ENCODE results near the gene IWS1.

Gene IWS1

DNA sequence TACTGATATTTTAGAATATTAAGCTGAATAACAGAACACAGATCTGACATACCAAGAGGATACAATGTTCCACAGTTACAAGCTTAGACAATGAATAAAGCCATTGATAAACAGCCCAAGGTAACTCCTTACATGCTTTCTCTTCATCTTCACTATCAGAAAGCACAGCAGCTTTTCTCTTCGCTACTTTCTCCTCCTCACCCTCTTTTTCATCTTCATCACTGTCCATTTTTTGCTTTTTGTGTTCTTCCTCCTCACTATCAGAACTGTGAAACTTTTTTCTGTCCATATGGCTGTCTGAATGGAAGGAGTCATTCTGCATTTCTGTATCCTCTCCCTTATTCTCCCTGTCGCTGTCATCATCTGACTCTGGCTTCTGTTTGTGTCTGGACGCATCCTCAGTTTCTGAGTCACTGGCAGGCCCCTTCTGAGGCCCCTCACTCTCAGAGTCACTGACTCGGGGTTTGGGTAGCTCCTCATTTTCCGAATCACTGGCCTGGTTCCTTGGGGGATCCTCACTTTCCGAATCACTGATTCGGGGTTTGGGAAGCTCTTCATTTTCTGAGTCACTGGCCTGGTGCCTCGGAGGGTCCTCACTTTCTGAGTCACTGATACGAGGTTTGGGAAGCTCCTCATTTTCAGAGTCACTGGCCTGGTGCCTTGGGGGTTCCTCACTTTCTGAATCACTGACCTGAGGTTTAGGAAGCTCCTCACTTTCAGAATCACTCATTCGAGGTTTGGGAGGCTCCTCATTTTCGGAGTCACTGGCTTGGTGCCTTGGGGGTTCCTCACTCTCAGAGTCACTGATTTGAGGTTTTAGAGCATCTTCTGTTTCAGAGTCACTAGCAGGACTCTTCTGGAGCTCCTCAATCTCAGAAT, 21.5 kb downstream of the IWS1 start:
- no peak for DNase-seq (ENCODE audit: low read depth in 1 of 2, low spot score in 1 of 2)

DNA sequence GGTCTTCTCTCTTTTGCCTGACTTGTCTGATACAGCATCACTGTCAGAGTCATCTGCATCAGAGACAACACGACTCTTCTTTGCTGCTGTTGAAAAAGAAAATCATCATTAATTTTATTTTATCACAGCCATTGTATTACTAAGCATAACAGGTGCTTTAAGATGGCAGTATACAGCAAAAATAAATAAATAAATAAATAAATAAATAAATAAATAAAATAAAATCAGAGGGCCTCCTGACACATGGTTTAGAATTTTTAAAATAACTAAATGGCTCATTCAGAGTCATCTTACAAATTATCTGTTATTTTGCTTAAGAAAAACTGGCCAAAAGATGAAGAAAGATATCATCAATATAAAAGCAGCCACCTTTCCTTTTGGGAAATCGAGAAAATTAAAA, 22.8 kb downstream of the IWS1 start:
- DNase-seq (ENCODE audit: low read depth in 1 of 2, low spot score in 1 of 2): no peak

DNA sequence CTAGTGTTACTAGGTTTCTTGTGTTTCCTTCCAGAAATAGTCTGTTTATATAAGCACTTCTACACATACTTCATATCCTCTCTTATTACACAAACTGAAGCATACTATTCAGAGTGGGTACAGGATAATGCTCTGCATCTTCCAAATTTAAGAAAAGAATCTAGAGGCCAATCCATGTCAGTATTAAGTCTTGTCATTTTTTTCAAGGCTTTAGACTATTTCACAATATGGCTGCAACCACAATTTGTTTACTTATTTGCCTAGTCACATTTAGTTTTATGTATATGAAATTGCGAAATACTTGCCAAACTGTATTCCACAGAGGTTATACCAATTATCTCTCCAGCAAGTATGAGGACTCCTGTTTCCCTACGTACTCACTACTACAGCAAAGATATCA, 27.9 kb downstream of the IWS1 start:
- DNase-seq (ENCODE audit: low read depth in 1 of 2, low spot score in 1 of 2): no peak

DNA sequence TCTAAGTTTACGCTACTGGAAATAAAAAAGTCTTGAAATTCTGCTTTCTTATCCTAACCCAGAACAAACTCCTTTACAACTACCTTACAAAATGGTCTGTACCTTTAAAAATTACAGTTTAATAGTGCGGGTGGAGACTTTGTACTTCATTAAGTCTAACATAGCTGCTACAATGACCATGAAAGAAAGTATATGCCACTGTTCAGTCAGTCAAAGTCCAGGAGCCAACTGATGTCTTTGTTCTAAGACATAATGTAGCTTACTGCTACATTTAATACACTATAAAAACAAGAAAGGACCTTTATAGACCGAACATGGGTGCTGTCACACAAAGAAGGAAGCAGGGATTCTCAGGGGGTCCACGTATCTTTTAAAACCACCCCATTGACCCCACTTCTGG, 36.0 kb downstream of the IWS1 start:
- DNase-seq (ENCODE audit: low read depth in 1 of 2, low spot score in 1 of 2): no peak

DNA sequence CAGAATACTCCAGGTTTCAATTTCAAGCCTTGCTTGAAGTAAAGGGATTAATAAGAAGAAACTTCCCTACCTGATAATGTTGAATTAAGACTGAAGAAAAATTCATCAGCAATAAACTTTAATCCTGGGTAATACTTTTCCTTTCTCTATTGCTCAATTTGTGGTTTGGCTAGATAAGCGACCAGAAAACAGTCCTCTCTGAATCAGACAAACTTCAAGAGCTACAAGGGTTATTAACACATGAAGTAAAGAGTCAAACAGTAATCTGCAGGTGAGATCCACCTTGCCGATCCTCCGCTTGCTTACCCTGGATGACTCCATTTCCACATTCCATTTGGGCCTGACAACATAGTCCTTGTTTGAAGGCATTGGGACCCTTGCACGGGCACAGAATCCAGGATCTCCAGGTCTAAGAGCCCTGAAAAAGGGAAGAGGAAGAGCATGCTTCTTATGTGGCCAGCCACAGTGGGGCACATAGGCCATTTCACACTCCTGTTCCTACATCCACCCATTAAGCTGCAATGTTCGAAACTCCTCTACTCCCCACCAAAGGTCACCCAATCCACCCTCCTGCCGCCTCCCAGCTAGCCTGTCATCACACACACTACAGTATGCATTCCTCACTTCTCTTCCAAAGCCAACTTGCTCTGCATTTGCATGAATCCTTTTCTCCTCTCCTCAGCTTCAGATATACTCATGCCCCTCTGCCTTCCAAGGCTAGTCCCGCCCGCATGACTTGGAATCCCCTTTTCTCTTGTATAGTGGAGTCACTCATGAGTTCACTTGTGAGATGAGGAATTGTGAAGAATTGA, 39.8 kb downstream of the IWS1 start:
- DNase-seq (ENCODE audit: low read depth in 1 of 2, low spot score in 1 of 2): no peak

DNA sequence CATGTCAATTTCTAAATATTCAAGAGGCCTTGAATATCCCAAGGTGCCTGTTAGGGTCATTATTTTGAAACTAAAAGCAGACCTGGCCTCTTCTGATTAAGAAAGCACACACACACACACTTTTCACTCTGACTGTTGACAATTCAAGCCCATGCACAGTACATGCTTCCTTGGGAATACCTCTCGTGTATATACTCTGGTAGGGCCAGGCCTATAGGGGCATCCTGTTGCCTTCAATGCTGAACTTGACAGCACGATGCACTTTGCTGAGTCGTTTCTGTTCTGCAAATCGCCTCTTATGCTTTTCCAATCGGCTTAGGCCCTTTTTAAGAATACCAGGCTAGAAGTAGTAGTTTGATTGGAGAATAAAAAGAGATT, 40.6 kb downstream of the IWS1 start:
- DNase-seq (ENCODE audit: low read depth in 1 of 2, low spot score in 1 of 2): no peak

DNA sequence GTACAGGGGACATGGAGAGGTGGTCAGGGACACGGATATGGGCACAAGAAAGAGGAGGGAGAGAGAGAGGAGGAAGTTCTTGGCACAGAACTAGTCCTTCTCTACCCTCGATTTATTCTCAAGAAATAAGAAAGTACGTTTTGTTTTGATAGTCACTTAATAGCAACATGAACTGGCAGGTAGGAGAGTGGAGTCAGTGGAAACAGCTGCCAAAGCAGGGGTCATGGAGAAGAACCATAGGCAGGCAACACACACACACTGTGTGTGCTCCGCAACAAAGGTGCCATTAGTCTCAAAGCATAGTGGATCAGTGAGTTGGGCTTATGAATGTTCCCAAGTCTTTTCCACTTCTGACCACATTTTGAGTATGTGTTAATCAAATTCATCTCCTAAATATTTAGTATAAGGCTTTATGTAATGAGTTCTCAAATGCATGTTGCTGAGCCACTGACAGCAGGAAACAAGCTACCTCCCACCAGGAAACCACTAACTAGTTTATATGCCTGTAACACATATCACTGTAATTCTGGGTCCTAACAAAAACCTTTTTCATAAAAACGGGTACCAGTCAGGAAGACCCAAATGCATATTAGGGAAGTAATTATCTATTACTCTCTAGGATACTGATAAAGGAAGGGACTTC, 41.1 kb downstream of the IWS1 start:
- DNase-seq (ENCODE audit: low read depth in 1 of 2, low spot score in 1 of 2): no peak

DNA sequence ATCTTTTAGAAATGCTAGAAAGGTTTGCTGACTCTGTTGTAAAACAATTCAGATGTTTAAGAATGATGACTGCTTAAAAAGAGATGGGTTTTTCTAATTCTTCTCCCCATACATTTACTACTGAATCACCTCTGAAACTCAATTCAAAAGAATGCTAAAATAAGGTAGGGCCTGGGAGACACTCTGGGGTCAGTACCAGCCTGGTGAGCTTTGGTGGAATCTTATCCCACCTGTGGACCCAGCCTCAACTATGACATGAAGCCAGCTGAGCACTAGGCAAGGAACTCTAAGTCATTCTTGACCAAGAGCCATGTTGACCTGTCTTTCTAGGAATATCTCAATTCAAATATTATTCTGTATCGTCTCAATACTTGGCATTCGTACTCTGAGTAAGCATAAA, 44.3 kb downstream of the IWS1 start:
- no peak for DNase-seq (ENCODE audit: low read depth in 1 of 2, low spot score in 1 of 2)

DNA sequence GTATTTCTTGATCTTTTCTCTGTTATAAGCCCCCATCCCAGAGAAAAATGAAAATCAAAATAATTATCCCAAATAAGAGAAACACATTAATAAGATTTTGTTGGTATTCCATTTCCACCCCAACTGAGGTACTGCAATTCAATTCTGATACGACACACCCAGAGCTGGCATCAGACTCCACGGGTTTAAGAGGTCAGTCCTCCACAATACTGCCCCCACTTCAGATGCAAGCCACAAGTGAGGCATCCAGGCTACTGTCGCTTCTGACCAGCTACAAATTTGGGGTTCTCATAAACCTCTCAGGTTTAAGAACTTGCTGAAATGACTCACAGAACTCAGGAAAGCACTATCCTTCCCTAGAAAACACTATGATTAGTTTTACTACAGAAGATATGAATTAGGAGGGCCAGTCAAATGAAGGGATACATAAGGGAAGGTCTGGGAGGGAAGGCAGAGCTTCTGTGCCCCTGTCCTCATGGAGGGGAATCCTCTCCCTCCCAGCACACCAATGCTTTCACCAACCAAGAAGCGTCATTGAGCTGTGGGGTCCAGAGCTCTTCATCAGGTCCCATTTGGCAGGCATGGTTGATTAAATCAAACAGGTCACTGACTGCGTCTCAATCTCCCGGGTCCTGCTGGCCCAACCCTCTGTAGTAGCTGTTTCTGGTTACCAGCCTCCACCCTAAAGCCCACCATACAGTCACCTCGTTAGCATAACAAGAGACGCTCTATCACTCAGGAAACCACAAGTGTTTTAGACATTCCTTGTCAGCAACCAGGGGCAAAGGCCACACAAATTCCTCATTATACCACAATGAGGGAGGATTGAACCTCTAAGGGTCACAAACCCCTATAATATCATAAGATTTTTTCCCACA, 46.2 kb downstream of the IWS1 start:
- DNase-seq (ENCODE audit: low read depth in 1 of 2, low spot score in 1 of 2): no peak

DNA sequence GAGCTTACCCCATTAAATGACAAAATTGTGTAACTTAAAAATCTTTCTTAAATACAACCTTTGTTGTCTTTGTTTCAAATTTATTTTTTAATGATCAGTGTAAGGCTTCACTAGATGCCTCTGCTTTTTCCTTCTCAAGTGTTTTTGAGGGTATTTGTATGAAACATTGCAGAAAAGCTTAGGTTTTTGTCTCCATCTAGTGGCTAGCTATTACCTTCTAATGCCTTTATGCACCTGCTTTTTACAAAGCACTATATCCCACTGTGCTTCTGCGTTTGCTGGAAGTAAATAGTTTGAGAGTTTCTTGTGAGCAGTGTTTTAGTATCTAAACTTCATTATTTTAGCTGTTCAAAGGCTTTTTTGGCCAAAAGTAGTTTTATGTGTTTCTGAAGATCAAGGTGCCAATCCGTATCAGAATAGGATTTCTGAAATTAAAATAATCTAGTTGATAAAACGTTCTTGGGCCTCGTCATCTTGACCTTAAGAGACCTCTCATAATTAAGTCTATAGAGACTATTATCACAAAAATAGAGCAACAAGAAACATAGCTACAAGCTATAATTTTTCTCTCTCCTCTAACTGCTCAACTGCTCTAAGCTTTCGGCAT, 47.0 kb downstream of the IWS1 start:
- DNase-seq (ENCODE audit: low read depth in 1 of 2, low spot score in 1 of 2): no peak

DNA sequence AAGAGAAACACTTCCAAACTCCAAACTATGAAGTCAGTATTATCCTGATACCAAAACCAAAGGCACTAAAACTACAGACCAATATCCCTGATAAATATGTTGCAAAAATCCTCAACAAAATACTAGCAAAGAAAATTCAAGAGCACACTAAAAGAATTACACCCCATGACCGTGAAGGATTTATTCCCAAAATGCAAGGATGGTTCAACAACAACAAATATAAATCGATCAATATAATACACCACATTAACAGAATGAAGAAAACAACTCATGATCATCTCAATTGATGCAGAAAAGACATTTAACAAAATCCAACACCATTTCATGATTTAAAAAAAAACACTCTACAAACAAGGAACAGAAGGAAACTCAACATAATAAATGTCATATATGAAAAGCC, 50.5 kb downstream of the IWS1 start:
- no peak for DNase-seq (ENCODE audit: low read depth in 1 of 2, low spot score in 1 of 2)

DNA sequence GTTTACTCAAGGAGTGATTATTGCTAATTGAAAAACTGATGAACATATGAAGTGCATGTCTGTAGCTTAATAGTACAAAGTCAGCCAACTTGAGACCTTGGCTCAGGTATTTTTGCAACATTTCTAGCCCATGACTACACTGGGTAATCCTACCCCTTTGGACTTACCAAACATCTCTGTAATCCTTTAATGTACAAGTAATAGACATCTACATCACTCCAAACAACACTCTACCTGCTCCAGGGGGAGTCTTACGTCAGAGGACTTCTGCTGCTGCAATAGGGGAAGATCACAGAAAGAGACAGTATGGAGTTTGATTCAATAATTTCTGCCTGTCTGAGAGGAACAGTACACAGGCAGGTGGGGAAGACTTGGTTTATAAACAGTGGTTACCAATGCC, 54.0 kb downstream of the IWS1 start:
- no peak for DNase-seq (ENCODE audit: low read depth in 1 of 2, low spot score in 1 of 2)

DNA sequence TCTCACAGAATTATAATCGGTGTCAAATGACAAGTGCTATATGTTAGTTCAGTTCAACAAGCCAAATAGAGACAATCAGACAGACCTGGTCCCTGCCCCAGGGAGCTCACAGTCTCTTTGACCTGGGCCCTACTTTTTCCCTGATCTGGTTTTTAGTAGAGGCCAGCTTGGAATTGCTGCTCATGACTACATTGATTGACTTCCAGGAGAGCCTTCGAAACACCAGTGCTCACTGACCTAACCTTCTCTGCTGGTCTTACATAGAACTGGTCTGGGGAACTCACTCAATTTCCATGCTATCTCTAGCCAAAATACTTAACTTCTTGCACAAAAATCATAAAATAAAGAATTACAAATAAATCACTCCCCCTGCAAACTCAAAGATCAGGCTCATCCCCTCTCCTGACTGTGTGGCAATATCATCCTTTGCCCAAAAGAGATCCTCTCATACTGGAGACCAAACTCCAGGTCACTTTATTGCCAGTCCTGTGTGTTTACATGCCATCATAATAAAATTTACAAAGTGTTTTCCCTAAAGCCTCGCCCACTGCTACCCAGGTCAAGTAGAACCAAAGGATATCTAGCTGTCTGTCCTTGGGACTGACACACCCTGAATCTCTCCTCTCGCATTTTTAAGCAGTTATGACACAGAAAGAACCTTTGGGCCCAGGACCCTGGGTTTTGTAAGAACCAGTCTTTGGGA, 54.9 kb downstream of the IWS1 start:
- DNase-seq (ENCODE audit: low read depth in 1 of 2, low spot score in 1 of 2): no peak

DNA sequence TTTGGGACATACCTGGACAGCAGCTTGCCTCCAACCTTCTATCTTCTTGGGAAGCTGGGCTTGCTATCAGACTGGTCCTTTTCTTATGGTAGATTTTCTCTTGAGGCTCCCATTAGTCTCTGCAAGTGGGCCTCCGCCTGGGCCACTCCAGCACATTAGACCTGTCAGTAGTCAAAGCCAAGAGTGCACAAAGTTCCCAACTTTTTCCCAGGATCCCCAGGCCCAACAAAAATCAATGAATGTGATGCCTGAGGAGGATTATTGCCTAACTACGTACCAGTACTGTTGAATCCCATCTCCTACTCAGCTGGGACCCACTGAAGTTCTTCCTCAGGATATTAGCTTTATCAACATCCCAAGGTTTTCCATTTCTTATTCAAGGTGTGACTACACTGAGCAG, 56.3 kb downstream of the IWS1 start:
- DNase-seq (ENCODE audit: low read depth in 1 of 2, low spot score in 1 of 2): no peak

DNA sequence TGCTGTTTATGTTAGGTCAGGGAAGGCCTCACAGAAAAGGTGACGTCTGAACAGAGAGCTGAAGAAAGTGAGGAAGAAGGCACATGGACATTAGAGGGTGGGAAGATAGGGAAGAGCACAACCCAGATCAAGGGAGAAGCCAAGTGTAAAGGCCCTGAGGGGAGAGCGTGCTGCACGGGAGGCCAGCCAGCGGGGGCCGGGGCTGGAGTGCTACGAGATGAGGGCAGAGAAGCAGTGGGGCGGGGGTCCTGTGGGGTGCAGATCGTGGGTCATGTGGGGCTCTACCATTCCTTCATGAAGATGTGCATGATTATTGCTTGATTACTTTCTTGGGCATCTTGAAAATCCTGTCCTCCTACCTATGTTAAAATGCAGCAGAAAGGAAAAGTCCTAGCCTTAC, 57.2 kb downstream of the IWS1 start:
- DNase-seq (ENCODE audit: low read depth in 1 of 2, low spot score in 1 of 2): no peak

DNA sequence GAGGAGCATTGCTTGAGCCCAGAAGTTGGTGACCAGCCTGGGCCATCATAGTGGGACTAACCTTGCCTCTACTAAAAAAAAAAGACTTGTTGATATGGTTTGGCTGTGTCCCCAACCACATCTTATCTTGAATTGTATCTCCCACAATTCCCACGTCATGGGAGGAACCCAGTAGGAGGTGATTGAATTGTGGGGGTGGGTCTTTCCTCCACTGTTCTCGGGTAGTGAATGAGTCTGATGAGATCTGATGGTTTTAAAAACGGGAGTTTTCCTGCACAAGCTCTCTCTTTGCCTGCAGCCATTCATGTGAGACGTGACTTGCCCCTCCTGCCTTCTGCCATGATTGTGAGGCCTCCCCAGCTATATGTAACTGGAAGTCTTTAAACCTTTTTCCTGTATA, 61.0 kb downstream of the IWS1 start:
- no peak for DNase-seq (ENCODE audit: low read depth in 1 of 2, low spot score in 1 of 2)

DNA sequence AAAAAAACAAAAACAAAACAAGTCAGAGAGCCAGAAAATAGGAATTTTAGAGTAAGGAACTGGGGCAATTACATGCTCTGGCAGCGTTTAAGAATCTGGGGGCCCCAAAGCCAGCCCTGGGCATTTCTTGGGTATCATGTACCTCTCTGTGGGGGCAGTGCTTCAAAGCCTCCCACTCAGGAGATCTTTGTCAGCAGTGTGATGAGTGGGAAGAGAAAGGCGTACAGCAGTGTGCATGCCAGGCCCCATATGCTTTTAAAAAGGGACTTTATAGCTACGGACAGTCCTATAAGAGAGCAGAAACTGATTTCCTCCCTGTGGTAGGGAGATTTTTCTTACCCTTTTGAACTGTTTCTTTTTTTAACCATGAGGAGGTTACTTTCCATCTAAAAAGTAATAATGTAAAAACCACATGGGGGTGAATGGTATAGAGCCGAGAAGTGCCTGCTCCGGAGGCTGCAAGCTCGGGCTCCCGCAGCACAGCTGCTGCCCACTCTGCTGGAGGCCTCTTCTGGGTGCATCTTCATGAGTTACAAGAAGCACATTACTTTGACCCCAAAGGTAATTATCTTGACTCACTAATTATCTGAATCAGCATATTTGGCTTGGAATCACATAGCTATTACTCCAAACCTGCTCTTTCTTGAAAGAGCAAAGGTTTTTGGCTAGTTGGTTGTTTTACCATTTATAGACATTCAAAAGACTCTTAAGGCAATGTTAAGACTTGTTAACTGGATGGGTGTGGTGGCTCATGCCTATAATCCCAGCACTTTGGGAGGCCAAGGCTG, 61.6 kb downstream of the IWS1 start:
- no peak for DNase-seq (ENCODE audit: low read depth in 1 of 2, low spot score in 1 of 2)

DNA sequence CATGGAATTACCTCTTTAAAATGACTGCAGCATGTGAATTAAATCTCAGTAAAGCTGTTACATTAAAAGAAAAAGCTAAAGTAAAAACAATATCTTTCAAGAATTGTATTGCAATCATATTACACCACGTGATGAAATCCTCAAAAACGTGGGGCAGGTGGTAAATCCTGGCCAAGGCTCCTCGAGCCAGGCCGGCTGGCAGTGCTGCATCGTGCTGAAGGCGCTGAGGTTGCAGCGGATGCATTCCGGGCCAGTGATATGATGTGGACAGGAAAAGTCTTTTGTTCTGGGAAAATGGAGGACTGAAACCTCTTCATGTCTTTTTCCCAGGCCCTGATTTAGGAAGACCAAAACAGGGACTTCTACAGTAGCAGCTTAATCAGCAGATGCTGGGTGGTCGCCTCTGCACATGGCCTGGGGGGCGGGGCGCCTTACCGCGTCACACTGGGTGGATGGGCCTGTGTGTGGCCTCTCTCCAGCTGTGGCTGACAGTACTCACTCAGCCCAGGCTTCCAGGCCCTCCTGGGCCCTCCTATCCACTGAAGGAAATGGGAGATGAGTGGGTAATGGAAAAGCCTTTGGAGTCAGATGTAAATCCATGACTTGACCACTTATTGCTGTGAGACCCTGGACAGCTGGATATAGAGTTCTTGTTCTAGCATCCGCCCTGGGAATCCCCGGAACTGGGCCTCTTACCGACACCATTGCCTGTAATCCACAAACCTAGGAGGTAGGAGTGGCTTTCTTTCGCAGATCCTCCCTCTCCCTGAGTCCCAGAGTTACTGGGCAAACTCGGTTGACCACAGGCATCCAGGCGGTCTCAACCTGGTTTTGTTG, 62.9 kb downstream of the IWS1 start:
- no peak for DNase-seq (ENCODE audit: low read depth in 1 of 2, low spot score in 1 of 2)

Data from stimulated activated CD4-positive, alpha-beta T cell treated with anti-CD3 and anti-CD28 coated beads, Interleukin-15, amount 100 ng/mL, for 1 hour (primary cell).